Stomach (tissue), 9 donors: Measurements from ENCODE around the gene BAHD1. TPM values are rescaled to one million over a fixed set of nuclear protein-coding genes. Genes with fewer than 3 reads are reported as not detected.
A peak's percentile ranks its signal among the peaks of the same experiment; 100 is the strongest.

Source experiments
- DNase-seq, 2 donors: peaks; one replicate each; pipeline versions ENCODE4 v3.0.0 to v3.0.0-alpha.2; 2013 to 2019
- H3K27ac ChIP-seq, 5 donors: fragments of 200-600 bp in 4 of 5; sonication (generic) in 4 of 5; one replicate each; pipeline ENCODE4 v1.5.1; 2013 to 2019; ENCODE audit warnings: mild to moderate bottlenecking in 1 of 5, moderate library complexity in 1 of 5
- H3K27me3 ChIP-seq, 3 donors: fragments of 200-600 bp; sonication (generic); one replicate each; pipeline ENCODE4 v1.5.1; 2017 to 2019; ENCODE audit warnings: mixed run types in 1 of 3
- H3K36me3 ChIP-seq, 4 donors: fragments of 200-600 bp; sonication (generic); 1 replicate in 3 of 4; 2 replicates in 1 of 4; pipeline ENCODE4 v1.5.1; 2016 to 2019
- H3K4me1 ChIP-seq, 4 donors: fragments of 200-600 bp; sonication (generic); one replicate each; pipeline ENCODE4 v1.5.1; 2016 to 2019
- H3K4me3 ChIP-seq, 4 donors: fragments of 200-600 bp; sonication (generic) in 3 of 4; one replicate each; pipeline ENCODE4 v1.5.1; 2016 to 2019; ENCODE audit warnings: mild to moderate bottlenecking in 1 of 4
- H3K9me3 ChIP-seq, 4 donors: fragments of 200-600 bp; sonication (generic); one replicate each; pipeline ENCODE4 v1.5.1; 2016 to 2019
- CTCF ChIP-seq, 7 experiments: fragments of 450-650 bp in 4 of 7; fragments of 200-600 bp in 3 of 7; sonication (generic) in 3 of 7; IDR thresholded peaks; one replicate each; pipeline ENCODE4 v1.5.1; 2016 to 2019; ENCODE audit warnings: antibody characterized with exemption in 7 of 7, control low read depth in 2 of 7, mild to moderate bottlenecking in 1 of 7
- EP300 ChIP-seq: sonication (generic); formaldehyde crosslinking; IDR thresholded peaks from one replicate; pipeline ENCODE4 v1.6.1; 2017; ENCODE audit warnings: antibody characterized with exemption
- POLR2A ChIP-seq, 4 donors: fragments of 450-650 bp; IDR thresholded peaks; one replicate each; pipeline ENCODE4 v1.6.1; 2016; ENCODE audit warnings: antibody characterized with exemption in 4 of 4, control low read depth in 2 of 4, mild to moderate bottlenecking in 1 of 4, moderate library complexity in 1 of 4
- POLR2AphosphoS5 ChIP-seq, 3 donors: sonication (generic); formaldehyde crosslinking; IDR thresholded peaks; one replicate each; pipeline ENCODE4 v1.6.1; 2016; ENCODE audit warnings: antibody characterized with exemption in 3 of 3
- WGBS, 5 donors: extraction: QIAGEN DNeasy Blood & Tissue Kit in 3 of 5; methylation state at CpG; one replicate each; pipeline versions ENCODE4 v1.1.5 to v1.1.7; 2013 to 2018; 5-methylcytosine and 5-hydroxymethylcytosine counted together
- intact Hi-C: fragments of 100-400 bp; cut with DNase I; formaldehyde crosslinking; loops from one replicate; pipeline ENCODE4 v1.15.1; 2023; ENCODE audit warnings: low total_unique reads
- polyA plus RNA-seq, 3 donors: library from polyadenylated mRNA; stranded (reverse); fragments of 200-250 nt; gene quantifications; one replicate each; pipeline ENCODE4 v1.2.3, GENCODE V29; 2013
- total RNA-seq, 5 donors: library from RNA; depleted of rRNA; stranded (reverse); fragments of >200 nt; gene quantifications; one replicate each; pipeline versions ENCODE4 v1.1.0 to v1.2.3, GENCODE V29; 2014 to 2016
- donor health status: healthy with polysubstance abuse.
- donor health status: Bipolar disorder and iron deficiency.
- donor health status: healthy.

BAHD1 gene
- total and polyA plus RNA-seq, 8 donors: 5.3 to 35.9 (median 9.9) TPM

GRCh38 chr15:40445421-40445922, 4.7 kb downstream of the BAHD1 start:
- H3K36me3 ChIP-seq: no peaks in the 10 kb centered on the region
- intact Hi-C loops: no loop called here
- H3K4me3 ChIP-seq: no peak overlapping the region
- peak overlapping the region in 1 of 5 donors; percentile 31 for H3K27ac ChIP-seq
- peaks cover 0 to 1% (median 0%) of the 10 kb centered on the region in 3 donors for H3K27me3 ChIP-seq
- TF ChIP-seq EP300 (no peak), POLR2A (IDR thresholded peaks at IDR 0.05) (no peak), CTCF (IDR thresholded peaks at IDR 0.05) (no peak), POLR2AphosphoS5 (IDR thresholded peaks at IDR 0.05) (no peak)
- H3K9me3 ChIP-seq: no peaks in the 10 kb centered on the region
- WGBS, 5 donors: 19 to 34% (median 26%) methylated on average over 9 of the region's 9 CpGs
- DNase-seq: peak in 1 of 2 donors; percentile 53
- H3K4me1 ChIP-seq: peaks cover 36 to 55% (median 46%) of the 10 kb centered on the region in 4 donors

- 75 to 92% (median 85%) methylated on average over 3 of the region's 3 CpGs for WGBS, 5 donors
- Histone ChIP-seq H3K4me3 (no peak overlapping the region), H3K27ac (no peak overlapping the region), H3K36me3 (no peaks in the 10 kb centered on the region), H3K4me1 (peaks cover 36 to 59% (median 46%) of the 10 kb centered on the region in 4 donors), H3K9me3 (no peaks in the 10 kb centered on the region), H3K27me3 (no peaks in the 10 kb centered on the region)
- intact Hi-C loops: no loop called here
- no peak for DNase-seq
- no peak for TF ChIP-seq EP300
- TF ChIP-seq POLR2AphosphoS5 (IDR thresholded peaks at IDR 0.05): no peak
- TF ChIP-seq POLR2A (IDR thresholded peaks at IDR 0.05): no peak
These were observed 5.4 kb downstream of the BAHD1 start for GRCh38 chr15:40446144-40446543.

- peaks cover 21 to 64% (median 48%) of the 10 kb centered on the region in 4 donors for H3K4me1 ChIP-seq
- WGBS, 5 donors: 89 to 98% (median 95%) methylated on average over 4 of the region's 4 CpGs
- no peak for DNase-seq
- no peaks in the 10 kb centered on the region for H3K27me3 ChIP-seq
- H3K9me3 ChIP-seq: no peaks in the 10 kb centered on the region
- no peak overlapping the region for H3K27ac ChIP-seq
- intact Hi-C loops: no loop called here
- TF ChIP-seq EP300 (no peak), POLR2A (IDR thresholded peaks at IDR 0.05) (no peak), POLR2AphosphoS5 (IDR thresholded peaks at IDR 0.05) (no peak), CTCF (IDR thresholded peaks at IDR 0.05) (no peak)
- no peaks in the 10 kb centered on the region for H3K36me3 ChIP-seq
- H3K4me3 ChIP-seq: no peak overlapping the region
These were observed 7.6 kb downstream of the BAHD1 start for GRCh38 chr15:40448354-40448753.

- Histone ChIP-seq H3K4me1 (peaks cover 21 to 62% (median 49%) of the 10 kb centered on the region in 4 donors), H3K27ac (no peak overlapping the region), H3K27me3 (no peaks in the 10 kb centered on the region), H3K9me3 (no peaks in the 10 kb centered on the region), H3K36me3 (no peaks in the 10 kb centered on the region), H3K4me3 (no peak overlapping the region)
- intact Hi-C loops: no loop called here
- TF ChIP-seq POLR2AphosphoS5 (IDR thresholded peaks at IDR 0.05): no peak
- TF ChIP-seq EP300: no peak
- TF ChIP-seq POLR2A (IDR thresholded peaks at IDR 0.05): no peak
- TF ChIP-seq CTCF (IDR thresholded peaks at IDR 0.05): no peak
- DNase-seq: no peak
These were observed 8.5 kb downstream of the BAHD1 start for GRCh38 chr15:40449275-40449674.

GRCh38 chr15:40450047-40450446, 9.3 kb downstream of the BAHD1 start:
- 79 to 90% (median 83%) methylated on average over 2 of the region's 2 CpGs for WGBS, 5 donors
- TF ChIP-seq EP300 (no peak), CTCF (IDR thresholded peaks at IDR 0.05) (no peak), POLR2A (IDR thresholded peaks at IDR 0.05) (no peak), POLR2AphosphoS5 (IDR thresholded peaks at IDR 0.05) (no peak)
- no peak for DNase-seq
- no peaks in the 10 kb centered on the region for H3K9me3 ChIP-seq
- intact Hi-C loops: no loop called here
- H3K4me1 ChIP-seq: peaks cover 19 to 62% (median 53%) of the 10 kb centered on the region in 4 donors
- no peak overlapping the region for H3K4me3 ChIP-seq
- H3K27me3 ChIP-seq: no peaks in the 10 kb centered on the region
- H3K27ac ChIP-seq: no peak overlapping the region
- H3K36me3 ChIP-seq: no peaks in the 10 kb centered on the region
